22Rv1 (cell line): Measurements from ENCODE around the gene TMEM213.

Source experiments
- ZFX ChIP-seq: fragments of 450-650 bp; IDR thresholded peaks from 2 replicates; pipeline ENCODE4 v1.6.1; 2017; ENCODE audit warnings: antibody characterized with exemption, borderline replicate concordance
- TF ChIP-seq, protein P1 (sequence below): fragments of 450-650 bp; IDR thresholded peaks from 2 replicates; pipeline ENCODE4 v1.5.1; 2017; ENCODE audit warnings: mild to moderate bottlenecking

- TF ChIP-seq, protein P1, sequence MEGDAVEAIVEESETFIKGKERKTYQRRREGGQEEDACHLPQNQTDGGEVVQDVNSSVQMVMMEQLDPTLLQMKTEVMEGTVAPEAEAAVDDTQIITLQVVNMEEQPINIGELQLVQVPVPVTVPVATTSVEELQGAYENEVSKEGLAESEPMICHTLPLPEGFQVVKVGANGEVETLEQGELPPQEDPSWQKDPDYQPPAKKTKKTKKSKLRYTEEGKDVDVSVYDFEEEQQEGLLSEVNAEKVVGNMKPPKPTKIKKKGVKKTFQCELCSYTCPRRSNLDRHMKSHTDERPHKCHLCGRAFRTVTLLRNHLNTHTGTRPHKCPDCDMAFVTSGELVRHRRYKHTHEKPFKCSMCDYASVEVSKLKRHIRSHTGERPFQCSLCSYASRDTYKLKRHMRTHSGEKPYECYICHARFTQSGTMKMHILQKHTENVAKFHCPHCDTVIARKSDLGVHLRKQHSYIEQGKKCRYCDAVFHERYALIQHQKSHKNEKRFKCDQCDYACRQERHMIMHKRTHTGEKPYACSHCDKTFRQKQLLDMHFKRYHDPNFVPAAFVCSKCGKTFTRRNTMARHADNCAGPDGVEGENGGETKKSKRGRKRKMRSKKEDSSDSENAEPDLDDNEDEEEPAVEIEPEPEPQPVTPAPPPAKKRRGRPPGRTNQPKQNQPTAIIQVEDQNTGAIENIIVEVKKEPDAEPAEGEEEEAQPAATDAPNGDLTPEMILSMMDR, result no peak
- no peak for TF ChIP-seq ZFX
Measured at GRCh38 chr7:138867744-138868143, 70.0 kb downstream of the TMEM213 start.
